Right hindlimb (tissue), 1 donor: ENCODE data around the gene STXBP5L.
"Not testable (repeated sequence)": the region's sequence is repeated elsewhere in the genome, so short reads cannot be mapped to it uniquely, and the experiment has no call there.

ENCODE experiments used
- DNase-seq: peaks from one replicate; pipeline ENCODE4 v3.0.0-alpha.2; 2018

STXBP5L gene

DNA sequence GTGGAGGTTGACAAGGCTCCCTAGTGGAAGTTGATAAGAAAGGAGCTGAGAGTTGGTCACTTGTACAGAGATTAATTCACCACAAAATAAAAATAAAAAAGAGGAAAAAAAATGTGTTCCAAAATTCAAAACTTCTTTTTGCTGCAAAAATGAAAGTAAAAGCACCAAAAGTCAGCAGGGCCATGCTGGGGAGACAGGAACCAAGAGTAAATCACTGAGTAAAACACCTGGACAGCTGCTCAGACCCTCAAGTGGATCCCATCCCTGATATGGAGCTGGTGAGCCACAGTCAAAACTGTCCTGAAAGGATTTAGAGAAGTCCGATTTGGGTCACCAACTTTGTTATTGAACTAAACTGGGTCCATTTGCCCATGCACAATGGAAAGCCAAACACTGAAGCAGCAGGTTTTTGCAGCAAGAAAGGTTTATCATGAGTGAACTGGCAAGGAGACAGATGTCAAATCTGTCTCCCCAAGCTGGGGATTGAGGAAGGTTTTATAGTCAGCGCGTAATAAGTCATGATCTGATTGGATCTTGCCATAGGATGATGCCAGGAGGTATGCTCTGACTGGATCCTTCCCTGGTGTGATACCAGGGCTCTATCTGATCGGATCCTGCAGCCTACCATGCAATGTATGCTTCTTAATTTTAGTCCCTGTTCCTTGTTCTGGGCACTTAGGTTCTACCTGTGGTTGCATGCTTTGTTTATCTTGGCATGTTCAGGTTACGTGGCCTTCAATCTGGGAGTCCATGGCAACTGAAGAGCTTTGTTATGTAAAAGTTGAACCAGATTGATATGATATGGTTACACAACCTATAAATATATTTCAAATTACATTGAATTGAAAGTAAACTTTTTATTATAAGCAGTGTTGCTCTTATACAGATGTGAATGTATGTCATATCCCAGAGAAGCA lies 324.6 kb downstream of the STXBP5L start:
- DNase-seq, result no peak

DNA sequence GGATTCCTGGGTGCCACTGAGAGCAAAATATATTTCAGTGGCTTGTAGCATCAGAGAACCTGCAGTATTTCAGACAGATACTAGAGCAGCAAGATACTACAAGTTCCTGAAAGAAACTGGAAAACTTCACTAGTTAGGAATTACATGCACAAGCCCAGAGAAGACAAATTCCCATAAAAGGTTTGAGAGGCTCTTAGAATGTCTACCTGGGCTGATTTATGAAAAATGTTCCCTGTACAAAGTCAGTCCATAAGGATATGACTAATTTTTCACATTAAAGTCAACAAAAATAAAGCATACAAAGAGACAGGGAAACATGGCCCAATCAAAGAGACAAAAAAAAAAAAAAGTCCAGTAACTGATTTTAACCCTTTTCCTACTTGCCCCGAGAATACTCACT lies 335.2 kb downstream of the STXBP5L start:
- DNase-seq, result no peak

DNA sequence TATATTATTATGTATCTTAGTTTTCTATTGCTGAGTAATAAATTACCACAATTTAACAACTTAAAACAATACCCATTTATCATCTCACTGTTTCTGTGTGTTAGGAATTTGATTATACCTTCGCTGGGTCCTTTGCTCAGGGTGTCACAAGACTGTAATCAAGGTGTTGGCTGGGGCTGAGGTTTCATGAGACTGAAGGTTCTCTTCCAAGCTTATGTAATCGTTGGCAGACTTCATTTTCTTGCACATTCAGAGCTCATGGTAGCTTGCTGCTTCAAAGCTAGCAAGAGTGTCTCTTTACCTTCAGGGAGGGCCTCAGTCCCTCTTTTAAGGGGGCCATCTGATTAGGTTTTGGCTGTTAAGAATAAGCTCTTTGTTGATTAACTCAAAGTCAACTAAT lies 344.7 kb downstream of the STXBP5L start:
- no peak for DNase-seq

DNA sequence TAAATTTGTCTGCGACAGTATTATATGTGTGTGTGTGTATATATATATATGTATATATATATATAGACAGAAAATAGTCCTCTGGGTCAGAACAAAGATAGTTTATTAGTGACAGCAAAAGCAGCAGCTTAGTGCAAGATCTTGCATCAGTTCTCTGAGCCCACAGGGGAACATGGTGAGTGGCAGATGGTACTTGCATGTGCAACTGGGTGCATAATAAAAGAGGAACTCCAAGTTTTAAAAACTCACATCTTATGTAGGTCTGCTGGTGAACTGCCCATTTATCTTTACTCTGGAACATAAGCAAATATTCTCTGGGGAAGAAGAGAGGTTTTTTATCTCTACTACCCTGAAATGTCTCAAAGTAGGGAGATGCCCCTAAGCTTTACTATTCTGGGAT lies 361.4 kb downstream of the STXBP5L start:
- no peak for DNase-seq

DNA sequence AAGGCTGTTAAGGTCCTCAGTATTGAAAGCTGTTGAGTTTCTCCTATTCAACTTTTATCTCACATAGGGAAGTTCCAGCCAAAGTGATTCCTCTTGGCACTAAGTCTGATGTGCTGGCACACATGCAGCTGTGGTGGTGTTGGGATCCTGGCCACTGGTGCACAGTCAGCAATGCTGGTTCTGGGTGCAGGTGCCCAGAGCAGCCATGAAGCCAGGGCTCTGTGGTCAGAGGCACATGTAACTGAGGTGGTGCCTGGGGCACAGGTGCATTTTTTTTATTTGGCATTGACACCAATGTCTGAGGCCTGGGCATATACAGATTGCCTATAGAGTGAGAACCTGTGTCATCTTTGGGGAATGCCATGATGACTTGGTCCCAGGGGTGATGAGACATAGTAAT lies 366.4 kb downstream of the STXBP5L start:
- no peak for DNase-seq

DNA sequence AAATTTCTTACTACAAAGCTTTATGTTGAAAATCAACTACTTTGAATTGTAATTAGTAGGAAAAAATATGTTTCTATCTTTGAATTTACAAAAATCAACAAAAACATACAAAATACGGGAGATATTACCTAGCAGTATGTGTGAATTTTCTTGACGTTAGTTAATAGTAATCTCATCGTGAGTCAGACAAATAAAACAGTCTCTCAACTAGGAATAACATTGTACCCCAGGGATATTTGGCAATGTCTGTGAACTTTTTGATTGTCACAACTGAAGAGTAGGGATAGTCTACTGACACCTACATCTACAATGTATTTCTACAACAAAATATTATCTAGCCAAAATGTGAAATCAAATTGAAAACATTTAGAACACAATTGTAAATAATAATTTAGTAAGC lies 387.4 kb downstream of the STXBP5L start:
- DNase-seq, result no peak

DNA sequence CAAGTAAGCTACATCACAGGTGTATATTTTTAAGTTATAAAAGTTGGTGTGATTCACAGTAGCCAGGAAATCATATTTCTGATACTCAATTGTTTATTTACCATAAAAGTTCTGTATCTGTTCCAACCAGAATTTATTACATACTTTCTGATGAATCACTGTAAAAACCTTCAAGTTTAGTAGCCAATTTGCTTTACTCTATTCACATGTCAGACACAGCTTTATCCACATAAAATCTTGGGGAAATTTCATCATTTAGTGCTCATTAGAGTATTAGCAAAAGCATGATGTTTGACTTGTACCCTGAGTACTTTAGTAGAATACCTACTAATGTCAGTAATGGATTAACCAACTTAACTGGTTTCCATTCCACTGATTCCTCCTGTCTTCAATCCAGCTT lies 388.0 kb downstream of the STXBP5L start:
- no peak for DNase-seq

DNA sequence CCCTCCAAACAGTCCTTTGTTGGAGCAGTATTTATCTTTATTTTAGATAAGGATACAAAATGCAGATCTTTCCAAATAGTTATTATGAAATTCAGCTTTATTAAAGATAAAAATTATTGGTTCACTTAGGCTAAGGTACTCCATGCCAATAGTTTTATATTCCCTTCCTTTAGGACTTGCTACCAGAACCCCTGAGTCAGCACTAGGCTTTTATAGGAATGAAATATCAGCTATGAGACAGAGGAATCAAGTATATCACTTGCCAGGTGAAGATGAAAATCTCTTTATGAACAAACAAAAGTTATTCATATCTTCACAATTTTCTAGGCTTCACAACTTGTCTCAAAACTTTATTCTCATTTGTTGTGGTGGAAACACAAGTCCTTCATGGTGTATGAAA lies 416.3 kb downstream of the STXBP5L start:
- DNase-seq, result no peak

DNA sequence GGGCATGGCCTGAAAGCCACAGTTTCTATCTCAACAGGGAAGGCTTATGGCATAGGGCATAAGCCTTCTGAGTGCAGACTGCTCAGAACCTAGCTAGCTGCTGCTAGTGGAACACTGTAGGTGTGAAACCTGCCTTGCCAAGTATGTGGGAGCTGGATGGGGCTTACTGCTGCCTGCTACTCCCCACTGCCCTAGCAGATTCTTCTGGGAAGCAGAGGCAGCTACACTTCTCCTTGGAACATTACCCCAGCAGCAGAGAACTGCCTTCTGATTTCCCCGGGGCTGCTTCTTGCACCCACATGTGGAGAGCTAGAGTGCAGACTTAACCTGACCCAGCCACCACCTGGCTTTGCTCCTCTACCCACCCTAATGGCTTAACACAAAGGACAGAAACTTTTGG lies 422.1 kb downstream of the STXBP5L start:
- no peak for DNase-seq

DNA sequence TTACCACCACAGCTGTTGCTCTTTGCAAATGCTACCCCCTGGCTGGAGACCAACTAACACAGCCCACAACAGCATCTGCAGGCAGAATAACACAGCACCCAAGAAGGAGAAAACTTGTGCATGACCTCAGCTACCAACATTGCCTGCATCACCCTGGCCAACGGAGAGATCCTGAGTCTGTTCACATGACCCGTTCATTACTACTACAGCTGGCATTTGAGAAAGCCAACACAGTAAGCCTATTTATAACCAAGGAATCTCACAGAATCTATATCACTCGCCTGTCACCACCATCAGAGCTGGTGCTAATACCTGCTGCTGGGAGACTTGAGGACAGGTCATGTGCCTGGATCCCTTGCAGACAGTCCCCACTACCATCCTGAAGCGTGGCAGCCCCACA lies 422.6 kb downstream of the STXBP5L start:
- peak; percentile 29 for DNase-seq

DNA sequence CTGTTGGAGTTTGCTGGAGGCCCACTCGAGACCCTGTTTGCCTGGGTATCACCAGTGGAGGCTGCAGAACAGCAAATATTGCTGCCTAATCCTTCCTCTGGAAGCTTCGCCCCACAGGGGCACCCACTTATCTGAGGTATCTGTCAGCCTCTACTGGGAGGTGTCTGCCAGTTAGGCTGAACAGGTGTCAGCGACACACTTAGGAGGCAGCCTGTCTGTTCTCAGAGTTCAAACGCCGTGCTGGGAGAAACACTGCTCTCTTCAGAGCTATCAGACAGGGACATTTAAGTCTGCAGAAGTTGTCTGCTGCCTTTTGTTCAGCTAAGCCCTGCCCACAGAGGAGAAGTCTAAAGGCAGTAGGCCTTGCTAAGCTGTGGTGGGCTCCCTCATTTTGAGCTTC lies 448.0 kb downstream of the STXBP5L start:
- not testable (repeated sequence) for DNase-seq

DNA sequence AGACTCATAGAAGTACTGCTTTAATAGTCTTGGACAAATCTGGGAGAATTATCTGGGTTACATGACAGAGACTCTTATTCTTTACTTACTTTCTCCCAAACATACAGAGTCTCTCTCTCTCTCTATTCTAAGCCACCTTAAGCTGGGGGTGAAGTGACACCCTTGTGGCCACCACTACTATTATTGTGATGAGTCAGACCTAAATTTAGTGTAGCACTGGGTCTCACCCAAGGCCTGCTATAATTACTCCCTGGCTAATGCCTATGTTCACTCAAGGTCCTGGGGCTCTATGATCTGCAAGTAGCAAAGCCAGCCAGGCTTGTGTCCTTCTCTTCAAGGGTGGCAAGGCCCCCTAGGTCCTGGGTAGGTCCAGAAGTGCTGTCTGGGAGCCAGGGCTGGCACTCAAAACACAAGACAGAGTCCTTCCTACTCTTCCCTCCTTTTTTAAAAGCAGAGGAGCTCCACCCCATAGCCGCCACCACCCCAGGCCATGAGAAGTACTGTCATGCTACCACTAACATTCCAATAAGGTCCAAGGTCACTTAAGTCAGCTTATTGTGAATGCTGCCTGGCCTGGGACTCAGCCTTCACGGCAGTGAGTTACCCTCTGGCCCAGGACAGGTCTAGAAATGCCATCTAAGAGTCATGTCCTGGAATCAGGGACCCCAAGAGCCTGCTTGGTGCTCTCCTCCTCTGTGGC lies 454.2 kb downstream of the STXBP5L start:
- no peak for DNase-seq

DNA sequence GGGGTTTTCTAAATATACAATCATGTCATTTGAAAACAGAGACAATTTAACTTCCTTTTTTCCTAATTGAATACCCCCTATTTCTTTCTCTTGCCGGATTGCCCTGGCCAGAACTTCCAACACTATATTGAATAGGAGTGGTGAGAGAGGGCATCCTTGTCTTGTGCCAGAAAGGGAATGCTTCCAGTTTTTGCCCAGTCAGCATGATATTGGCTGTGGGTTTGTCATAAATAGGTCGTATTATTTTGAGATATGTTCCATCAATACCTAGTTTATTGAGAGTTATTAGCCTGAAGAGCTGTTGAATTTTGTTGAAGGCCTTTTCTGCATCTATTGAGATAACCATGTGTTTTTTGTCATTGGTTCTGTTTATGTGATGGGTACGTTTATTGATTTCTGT lies 480.3 kb downstream of the STXBP5L start:
- not testable (repeated sequence) for DNase-seq

DNA sequence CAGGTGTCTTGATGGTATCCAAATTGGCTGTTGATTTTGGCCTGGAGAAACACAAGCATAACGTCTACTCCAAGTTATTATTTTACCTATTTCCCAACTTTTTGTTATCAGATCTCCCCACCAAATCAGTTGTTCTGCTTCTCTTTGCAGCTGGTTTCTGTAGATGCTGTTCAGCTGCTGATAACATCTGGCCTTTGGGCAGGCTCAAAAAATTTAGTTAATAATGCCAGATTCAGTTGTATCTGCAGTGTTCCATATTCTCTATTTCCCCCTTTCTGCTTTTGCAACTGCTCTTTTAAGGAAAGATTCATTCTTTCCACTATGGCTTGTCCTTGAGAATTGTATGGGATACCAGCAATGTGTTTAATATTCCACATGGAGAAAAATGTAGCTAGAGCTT lies 488.0 kb downstream of the STXBP5L start:
- DNase-seq, result not testable (repeated sequence)

DNA sequence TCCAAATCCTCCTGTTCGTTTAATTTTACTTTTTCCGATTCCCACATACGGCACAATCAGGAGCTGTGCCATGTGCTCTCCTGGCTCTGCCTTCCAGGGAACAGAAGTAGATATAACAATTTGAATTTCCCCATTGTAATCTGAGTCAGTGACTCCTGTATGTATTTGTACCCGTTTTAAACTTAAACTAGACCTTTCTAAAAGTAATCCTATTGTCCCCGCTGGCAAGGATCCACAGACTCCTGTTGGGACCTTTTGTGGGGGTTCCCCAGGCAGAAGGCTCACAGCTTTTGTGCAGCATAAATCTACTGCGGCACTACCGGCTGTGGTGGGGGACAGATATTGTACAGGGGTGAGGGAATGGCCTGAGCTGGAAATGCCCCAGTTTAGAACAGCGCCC lies 490.0 kb downstream of the STXBP5L start:
- not testable (repeated sequence) for DNase-seq

DNA sequence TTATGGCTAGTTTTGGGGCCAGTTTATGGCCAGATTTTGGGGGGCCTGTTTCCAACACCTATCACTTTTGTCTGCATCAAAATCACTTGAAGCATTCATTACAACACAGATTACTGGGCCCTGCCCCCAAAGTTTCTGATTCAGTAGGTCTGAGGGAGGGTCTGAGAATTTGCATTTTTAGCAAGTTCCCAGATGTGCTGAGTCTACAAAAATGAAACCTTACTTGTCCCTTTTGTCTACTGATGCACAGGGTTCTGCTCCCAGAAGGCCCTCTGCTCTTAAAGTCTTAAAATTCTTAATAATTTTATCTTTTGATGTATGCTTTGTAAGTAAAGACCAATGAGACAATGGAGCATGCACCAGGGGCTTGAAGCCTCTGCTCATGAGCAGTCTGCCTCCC lies 491.8 kb downstream of the STXBP5L start:
- no peak for DNase-seq

DNA sequence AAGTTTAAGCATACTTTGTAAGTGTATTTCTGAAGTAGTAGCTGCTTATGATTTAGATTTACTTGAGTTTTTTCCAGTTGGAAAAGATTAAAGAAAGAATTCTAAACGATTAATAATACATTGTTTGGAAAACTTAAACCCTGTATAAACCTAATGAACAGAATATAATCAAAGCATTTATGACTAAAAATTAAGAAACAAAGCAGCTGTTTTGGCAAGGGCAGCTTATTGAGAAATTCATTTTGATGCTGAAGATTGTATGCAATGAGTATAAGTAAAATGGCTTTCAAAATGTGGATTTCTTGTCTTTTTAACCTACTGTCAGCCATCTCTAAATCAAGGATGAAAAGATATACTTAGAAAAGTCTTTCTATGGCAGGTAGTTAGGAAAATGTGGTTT lies 497.6 kb downstream of the STXBP5L start:
- DNase-seq, result no peak

DNA sequence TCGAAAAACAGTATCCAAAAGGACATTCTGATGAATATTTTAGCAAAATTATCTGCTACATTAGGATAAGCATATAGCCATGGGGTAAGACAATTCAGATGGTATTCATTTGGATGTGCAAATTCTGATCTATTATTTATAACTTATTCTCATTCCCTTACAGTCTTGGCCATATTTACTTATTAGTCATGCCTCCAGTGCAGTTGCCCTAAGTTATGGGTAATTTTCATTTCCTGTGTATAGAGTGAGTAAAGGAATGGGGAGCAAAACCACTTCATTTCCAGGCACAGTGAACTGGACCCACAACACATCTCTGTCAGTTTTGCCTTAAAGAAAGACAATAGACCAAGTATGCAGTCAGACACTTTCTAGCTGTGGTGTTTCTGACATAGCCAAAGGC lies 503.5 kb downstream of the STXBP5L start:
- no peak for DNase-seq

DNA sequence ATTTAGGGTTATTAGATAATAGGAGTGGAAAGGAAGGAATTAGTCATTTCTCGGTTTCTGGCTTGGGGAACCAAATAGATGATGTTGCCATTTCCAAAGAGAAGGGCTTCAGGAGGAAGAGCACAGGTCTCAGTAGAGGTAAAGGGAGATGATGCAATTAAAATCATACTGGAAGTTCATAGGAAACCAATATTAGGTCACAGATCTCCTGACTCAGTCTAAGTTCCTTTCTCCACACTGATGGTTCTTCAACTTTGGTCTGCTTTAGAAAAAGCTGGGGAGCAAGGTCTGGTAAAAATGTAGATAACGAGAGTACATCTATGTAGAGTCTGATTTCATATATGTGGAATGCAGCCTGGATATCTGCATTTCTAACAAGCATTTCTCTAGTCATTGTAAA lies 506.9 kb downstream of the STXBP5L start:
- DNase-seq, result no peak

DNA sequence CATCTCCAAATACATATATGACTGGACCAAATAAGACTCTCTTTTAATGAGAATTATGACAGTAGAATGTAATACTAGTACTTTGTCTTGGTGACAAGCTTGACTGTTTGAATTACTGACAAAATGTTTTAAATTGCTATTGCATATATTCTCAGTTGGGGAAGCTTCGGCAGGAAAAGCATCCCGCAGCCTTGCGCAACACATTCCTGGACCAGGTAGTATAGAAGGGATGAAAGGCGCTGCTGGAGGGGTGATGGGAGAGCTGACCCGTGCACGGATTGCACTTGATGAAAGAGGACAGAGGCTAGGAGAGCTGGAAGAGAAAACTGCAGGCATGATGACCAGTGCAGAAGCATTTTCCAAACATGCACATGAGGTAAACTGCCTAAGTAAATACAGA lies 510.2 kb downstream of the STXBP5L start:
- no peak for DNase-seq

DNA sequence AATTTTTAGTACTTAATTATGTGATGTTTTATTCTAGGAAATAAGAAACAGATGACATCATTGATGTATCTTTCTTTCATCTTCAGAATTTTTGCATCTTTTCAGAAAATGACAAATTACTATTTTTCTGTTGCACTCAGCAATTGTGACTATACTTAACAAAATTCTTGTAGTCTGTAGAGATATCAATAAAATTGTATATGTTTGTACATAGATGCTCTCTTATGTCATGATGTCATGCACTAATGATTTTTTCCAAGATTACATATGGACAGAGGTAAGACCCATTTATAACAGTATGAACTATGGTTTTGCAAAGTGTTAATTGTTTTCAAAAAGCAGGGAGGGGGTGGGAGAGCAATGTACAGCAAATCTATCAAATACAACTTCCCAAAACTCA lies 516.5 kb downstream of the STXBP5L start:
- DNase-seq, result no peak

DNA sequence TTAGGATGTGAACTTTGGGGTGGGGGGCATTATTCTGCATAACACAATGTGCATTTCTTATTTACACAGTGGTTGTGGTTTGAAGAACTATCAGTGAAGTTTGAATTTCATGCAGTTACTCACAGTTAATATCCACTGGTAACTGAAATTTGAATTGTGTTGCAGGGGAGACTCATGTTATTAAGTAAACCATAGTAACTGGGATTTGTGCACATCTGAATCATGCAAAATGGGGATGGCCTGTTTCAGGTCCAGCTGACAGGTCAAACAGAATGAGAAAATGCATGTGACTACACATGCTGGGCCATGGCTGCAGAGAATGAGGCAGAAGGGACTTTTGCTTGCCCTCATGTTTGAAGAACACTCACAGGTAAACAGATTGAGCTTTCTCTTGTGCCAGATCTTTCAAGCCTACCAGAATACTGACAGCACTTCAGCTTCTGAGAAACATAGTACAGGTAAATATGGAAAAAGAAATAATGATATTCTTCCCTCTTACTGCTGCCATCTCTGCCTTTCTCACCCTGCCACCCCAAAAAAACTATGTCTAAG lies 522.7 kb downstream of the STXBP5L start:
- DNase-seq, result no peak

DNA sequence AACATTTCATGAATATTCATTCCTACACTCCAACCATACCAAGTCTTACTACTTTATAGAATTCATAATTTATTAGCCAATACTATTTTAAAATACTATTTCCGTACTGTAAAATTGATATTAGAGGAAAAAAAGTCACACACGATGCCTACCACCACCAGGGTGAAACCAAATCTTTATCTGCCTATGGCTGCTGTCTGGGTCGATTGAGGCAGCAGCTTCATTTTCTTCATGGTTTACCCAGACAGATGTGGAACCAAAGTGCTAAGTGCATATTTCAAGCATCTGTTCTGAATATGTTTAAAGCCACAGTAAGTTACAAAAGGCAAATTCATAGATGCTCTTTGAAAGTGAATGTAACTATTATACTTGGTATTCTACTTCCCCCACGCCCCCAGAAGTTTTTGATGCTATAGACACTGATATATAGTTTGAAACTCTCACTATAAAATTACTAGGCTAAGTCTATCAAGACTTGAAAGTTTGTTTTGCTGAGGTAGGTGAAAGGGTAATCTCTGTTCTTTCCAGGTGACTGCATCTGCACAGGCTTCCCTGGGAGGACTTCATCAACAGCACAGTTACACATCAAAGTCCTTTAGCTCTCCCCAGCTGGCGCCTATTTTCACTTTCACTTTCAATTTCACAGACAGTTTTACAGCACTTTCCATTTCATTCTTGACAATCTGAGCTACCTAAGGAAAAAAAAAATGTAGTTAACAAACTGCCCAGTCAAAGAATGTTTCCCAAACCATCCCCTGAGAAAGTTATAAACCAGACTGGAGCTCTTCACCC lies 523.9 kb downstream of the STXBP5L start:
- DNase-seq, result no peak
